Stomach (tissue), 4 donors: ENCODE results near the gene ELF2.

Source experiments
- CTCF ChIP-seq, 7 experiments: fragments of 450-650 bp in 4 of 7; fragments of 200-600 bp in 3 of 7; sonication (generic) in 3 of 7; IDR thresholded peaks; one replicate each; pipeline ENCODE4 v1.5.1; 2016 to 2019; ENCODE audit warnings: antibody characterized with exemption in 7 of 7, control low read depth in 2 of 7, mild to moderate bottlenecking in 1 of 7
- EP300 ChIP-seq: sonication (generic); formaldehyde crosslinking; IDR thresholded peaks from one replicate; pipeline ENCODE4 v1.6.1; 2017; ENCODE audit warnings: antibody characterized with exemption
- POLR2A ChIP-seq, 4 donors: fragments of 450-650 bp; IDR thresholded peaks; one replicate each; pipeline ENCODE4 v1.6.1; 2016; ENCODE audit warnings: antibody characterized with exemption in 4 of 4, control low read depth in 2 of 4, mild to moderate bottlenecking in 1 of 4, moderate library complexity in 1 of 4

GRCh38 chr4:139036885-139037284 is 140.1 kb downstream of the ELF2 start:
- TF ChIP-seq CTCF (IDR thresholded peaks at IDR 0.05) (no peak), POLR2A (IDR thresholded peaks at IDR 0.05) (no peak), EP300 (no peak)
